A549 treated with AZD9567 at 1 μM for 4 hours (cell line): ENCODE data around the gene LY9. TPM values are rescaled to one million over a fixed set of nuclear protein-coding genes. Genes with fewer than 3 reads are reported as not detected.

ENCODE experiments used
- total RNA-seq: library from RNA; stranded (reverse); fragments of 200-300 nt; extraction: Qiagen RNA extraction; gene quantifications from 5 replicates; pipeline ENCODE4 v1.2.3, GENCODE V29; 2022; ENCODE audit not compliant: insufficient read depth

Gene LY9
- 0.06 to 0.13 TPM (median 0.10 TPM) in 4 of 5 replicates, not detected in the other for total RNA-seq

GRCh38 chr1:160795951-160796383 is at the start of gene LY9:
TSS of gene LY9 (plus strand) at chr1:160796174. CDS start at chr1:160796188, 14 bp downstream.

DNA sequence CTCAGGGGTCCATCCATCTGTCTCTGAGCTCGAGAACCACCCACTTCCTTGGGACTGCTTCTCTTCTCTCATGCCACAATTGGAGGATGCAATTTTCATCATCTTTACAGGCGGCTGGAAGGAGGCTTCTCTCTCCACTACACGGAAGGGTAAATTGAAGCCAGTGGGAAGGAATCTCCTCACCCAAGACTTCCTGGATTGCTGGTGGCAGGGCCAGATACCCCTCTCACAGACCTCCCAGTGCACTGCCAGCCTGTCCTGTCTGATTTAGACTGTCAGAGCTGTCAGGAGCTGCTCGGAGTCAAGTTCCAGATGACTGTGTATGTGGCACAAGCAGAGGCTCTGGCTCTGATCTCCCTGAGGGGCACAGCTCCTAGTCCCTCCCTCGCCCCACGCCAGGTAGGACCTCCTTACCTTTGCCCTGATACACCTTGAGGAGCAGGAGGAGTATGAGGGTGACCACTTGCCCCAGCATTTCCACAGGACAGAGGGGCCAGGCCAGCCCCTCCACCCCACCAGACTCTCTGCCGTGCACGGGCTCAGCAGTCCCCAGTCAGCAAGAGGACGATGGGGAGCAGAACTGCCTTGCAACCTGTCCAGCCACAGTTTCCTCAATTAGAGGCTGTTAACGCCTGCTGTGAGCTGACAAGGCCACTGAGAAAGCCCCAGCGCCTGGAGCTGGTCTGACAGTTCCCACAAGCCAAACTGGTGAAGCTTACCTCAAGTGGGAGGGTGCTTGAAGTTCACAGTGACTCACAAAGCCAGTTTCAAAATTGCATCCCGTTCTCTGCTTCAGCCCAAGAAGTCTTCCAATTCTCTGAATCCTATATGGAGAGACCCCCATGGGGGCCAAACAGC is 66.5 kb downstream of the LY9 start, which contains the start of gene CD244:
Gene CD244 (minus strand): TSS at position 685 of the 858 bp plus-strand sequence. CDS start 210 bp downstream, at position 475.

Other genes with a start within 250 kb of the LY9 start
- gene CD84, start 216.7 kb upstream of the LY9 start, total RNA-seq: not detected in 5 replicates
- gene SLAMF1, start 149.1 kb upstream of the LY9 start, total RNA-seq: not detected in 5 replicates
- not detected in 5 replicates for gene CD48, start 84.4 kb upstream of the LY9 start, total RNA-seq
- gene SLAMF7, start 56.9 kb upstream of the LY9 start, total RNA-seq: 1.2 to 3.1 TPM (median 1.8 TPM) in 5 replicates
- not detected in 5 replicates for gene CD244, start 66.7 kb downstream of the LY9 start, total RNA-seq
- gene ITLN1, start 89.0 kb downstream of the LY9 start, total RNA-seq: not detected in 5 replicates
- gene ITLN2, start 158.6 kb downstream of the LY9 start, total RNA-seq: 0.21 to 0.57 TPM (median 0.42 TPM) in 4 of 5 replicates, not detected in the other
- gene F11R, start 225.0 kb downstream of the LY9 start, total RNA-seq: 42.6 to 53.0 TPM (median 51.4 TPM) in 5 replicates
- gene TSTD1, start 242.8 kb downstream of the LY9 start, total RNA-seq: 0.21 to 0.50 TPM (median 0.36 TPM) in 4 of 5 replicates, not detected in the other
- 44.7 to 50.9 TPM (median 49.1 TPM) in 5 replicates for gene USF1, start 249.8 kb downstream of the LY9 start, total RNA-seq